Measurements from ENCODE around the gene SPC25.
A peak's percentile ranks its signal among the peaks of the same experiment; 100 is the strongest.
"Not testable (repeated sequence)": the region's sequence is repeated elsewhere in the genome, so short reads cannot be mapped to it uniquely, and the experiment has no call there.

SPC25 gene

GRCh38 chr2:168897449-168897848, 7.2 kb upstream of the SPC25 start:
- DNase-seq = no peak

- DNase-seq = no peak
Observed at GRCh38 chr2:168896783-168897182, 6.6 kb upstream of the SPC25 start.

GRCh38 chr2:168895771-168896170, 5.5 kb upstream of the SPC25 start:
- DNase-seq = no peak

- no peak for DNase-seq
Observed at GRCh38 chr2:168894720-168895119, 4.5 kb upstream of the SPC25 start.

DNA sequence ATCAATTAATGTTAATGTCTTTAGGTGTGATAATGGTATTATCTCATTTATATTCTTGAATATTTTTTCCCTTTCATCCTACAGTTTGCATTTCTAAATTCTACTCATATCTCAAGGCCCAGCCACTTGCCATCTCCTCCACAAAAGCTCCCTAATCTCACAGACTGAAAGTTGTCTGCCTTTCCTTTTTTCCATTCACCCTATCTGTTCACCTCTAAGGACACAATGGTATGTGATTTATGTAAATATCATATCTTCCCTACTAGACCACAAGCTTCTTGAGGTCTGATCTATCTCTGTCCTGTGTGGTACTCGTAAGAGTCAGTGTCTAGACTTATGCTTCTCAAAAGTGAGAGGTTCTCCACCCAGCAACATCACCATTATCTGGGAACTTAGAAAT, 3.9 kb upstream of the SPC25 start:
- no peak for DNase-seq

- DNase-seq = no peak
Observed at GRCh38 chr2:168892327-168892726, 2.1 kb upstream of the SPC25 start.

DNA sequence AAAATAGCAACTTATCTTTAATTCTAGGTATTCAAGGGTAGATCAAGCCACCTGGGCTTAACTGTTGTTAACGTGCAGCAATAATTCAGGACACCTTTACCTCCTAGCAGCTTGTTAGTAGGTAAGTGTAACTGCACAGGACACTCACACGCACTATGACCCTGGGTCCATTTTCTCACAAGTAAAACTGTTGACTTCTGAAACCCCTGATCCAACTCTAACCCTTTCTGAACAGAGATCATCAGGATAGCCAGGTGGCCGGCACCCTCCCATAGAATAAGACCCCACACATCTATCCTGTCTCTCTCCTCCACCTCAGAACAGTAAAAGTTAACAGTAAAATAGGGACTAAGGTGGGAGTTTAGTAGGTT, 610 bp downstream of the SPC25 start:
- DNase-seq = no peak

- no peak for DNase-seq
Observed at GRCh38 chr2:168884975-168885374, 5.3 kb downstream of the SPC25 start.

DNA sequence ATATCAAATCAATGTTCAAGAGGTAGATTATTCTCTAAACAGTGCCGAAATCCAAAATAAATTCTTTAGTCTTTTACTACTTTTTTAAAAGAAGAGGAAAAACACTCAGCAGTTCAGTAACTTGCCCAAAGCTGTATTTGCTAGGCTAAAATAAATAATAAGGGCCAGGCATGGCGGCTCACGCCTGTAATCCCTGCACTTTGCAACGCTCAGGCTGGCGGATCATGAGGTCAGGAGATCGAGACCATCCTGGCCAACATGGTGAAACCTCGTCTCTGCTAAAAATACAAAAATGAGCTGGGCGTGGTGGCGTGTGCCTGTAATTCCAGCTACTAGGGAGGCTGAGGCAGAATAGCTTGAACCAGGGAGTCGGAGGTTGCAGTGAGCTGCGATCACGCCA, 8.1 kb downstream of the SPC25 start:
- not testable (repeated sequence) for DNase-seq

GRCh38 chr2:168874368-168875054, 15.7 kb downstream of the SPC25 start:
- no peak for DNase-seq

DNA sequence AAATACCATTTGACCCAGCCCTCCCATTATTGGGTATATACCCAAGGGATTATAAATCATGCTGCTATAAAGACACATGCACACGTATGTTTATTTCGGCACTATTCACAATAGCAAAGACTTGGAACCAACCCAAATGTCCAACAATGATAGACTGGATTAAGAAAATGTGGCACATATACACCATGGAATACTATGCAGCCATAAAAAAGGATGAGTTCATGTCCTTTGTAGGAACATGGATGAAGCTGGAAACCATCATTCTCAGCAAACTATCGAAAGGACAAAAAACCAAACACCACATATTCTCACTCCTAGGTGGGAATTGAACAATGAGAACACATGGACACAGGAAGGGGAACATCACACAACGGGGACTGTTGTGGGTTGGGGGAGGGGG, 19.4 kb downstream of the SPC25 start:
- not testable (repeated sequence) for DNase-seq

DNA sequence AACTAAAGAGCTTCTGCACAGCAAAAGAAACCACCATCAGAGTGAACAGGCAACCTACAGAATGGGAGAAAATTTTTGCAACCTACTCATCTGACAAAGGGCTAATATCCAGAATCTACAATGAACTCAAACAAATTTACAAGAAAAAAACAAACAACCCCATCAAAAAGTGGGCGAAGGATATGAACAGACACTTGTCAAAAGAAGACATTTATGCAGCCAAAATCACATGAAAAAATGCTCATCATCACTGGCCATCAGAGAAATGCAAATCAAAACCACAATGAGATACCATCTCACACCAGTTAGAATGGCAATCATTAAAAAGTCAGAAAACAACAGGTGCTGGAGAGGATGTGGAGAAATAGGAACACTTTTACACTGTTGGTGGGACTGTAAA, 19.9 kb downstream of the SPC25 start:
- DNase-seq = not testable (repeated sequence)

GRCh38 chr2:168867164-168867563, 23.1 kb downstream of the SPC25 start:
- DNase-seq = not testable (repeated sequence)

DNA sequence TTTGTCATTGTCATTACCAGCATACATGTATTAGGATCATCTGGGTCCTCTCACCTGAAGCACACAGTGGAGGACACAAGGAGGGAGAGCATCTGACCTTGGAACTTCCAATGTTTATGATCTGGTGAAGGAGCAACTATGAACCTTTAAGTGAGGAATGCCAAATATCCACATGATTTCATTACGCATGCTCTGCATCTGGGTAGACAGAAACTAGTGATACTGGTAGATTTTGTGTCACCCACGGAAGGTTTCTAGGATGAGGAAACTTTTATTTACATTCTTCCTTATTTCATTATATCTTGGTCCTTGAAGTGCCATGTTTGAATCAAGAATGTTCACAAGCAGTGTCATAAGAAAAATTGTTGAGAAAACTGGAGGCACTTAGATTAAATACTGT, 32.1 kb downstream of the SPC25 start:
- DNase-seq = no peak

DNA sequence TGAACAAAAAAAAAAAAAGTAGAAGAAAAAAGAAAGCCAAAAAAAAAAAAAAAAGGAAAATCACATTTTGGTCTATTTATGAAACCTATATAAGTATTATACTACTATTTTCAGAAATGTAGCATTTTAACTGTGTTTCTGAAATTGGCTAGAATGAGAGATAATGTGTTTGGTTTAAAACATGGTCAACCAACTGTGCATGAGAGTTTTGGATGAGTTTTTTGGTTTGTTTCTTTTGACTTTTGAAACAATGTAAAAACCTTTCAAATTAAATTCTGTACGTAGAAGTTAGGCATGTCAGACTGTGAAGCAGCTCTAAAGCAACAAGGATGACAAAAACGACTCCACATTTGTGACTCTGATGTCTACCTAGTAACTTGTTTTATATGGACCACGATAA, 34.6 kb downstream of the SPC25 start:
- DNase-seq = no peak

DNA sequence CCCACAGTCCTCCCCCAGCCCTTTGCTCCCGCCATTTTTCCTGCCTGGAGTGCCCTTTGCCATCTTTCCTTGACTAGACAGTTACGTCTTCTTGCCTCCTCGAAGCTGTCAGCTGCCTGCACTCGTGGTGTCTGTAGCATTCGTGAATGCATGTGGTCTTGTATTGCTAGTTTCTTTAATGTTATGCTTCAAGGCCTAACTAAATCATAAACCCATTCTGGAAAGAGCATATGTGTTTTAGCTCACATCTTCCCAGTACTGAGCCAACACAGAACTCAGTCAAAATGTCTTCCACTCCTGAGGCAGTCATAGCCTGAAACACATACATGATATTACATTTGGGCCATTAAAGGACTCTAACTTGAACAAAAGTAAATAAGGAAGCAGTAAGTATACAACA, 35.6 kb downstream of the SPC25 start:
- DNase-seq = no peak

GRCh38 chr2:168853471-168853870, 36.8 kb downstream of the SPC25 start:
- DNase-seq = no peak

- DNase-seq = no peak
Observed at GRCh38 chr2:168852481-168852880, 37.7 kb downstream of the SPC25 start.

- DNase-seq = no peak
Observed at GRCh38 chr2:168851674-168852320, 38.4 kb downstream of the SPC25 start.

DNA sequence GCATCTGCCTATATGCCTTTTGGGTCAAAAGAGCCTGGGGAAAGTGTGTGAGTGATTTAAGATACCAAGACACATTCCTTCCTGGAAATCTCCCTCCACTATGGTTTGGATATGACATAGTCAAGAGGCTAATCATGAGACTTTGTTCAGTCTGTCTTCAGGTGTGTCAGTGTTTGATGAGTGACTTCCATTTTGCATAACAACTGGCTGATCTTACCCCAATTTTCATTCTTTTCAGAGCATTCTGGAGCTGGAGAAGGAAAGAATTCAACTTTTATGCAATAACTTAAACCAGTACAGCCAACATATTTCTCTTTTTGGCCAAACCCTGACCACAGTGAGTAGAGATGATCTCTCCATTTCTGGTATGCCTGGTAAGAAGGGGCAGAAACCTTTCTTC, 39.4 kb downstream of the SPC25 start:
- no peak for DNase-seq

DNA sequence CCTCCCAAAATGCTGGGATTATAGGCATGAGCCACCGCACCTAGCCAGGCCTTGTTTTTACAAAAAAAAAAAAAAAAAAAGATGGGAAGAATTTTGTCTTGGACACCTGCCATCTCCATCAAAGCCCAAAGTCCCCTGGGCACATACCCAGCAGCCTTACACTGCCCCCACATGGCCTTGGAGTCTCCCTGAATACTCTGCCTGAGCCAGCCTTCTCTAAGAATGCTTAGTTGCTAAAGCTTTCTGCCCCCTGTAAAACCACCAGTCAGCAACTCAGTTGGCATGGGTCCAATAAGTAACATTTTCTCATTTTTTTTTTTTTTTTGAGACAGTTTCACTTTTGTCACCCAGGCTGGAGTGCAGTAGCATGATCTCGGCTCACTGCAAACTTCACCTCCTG, 40.6 kb downstream of the SPC25 start:
- DNase-seq = peak in 1 of 2 experiments; percentile 10

GRCh38 chr2:168848225-168848624, 42.0 kb downstream of the SPC25 start:
- peak in 1 of 2 experiments; percentile 5 for DNase-seq

DNA sequence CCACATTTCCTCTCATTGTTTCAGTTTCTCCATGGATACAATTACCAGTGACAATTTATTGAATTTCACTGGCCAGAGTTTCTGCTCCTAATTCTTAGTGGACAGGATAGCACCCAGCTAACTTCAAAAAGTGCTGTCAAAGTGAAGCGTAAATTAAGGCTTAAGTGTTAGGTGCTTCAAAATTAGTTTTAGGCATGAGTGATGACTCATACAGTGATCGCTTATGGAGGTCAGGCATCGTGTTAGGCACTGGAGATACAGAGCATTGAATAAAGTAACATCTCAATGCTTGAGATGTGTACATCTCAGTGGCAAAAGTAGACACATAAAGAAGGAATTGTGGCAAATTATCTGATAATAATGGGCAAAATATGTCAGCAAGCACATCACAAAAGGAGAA, 47.0 kb downstream of the SPC25 start:
- no peak for DNase-seq

DNA sequence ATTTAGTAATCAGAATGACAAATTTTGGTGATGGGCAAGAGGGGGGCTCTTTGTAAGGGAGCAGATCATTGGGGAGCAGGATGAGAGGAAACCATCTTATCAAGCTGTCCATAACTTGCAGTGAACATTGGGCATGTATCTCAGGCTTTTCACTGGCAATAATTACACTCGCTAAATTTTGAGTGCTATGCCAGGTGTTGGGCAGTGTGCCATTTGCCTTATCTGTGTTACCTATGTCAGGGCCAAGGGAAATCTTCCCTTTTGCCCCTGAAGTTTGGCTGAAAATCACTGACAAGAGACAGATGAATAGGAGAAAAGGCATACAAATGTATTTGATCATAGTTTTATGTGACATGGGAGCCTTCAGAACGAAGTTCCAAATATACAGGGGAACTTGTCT, 48.8 kb downstream of the SPC25 start:
- DNase-seq = no peak

- DNase-seq = no peak
Observed at GRCh38 chr2:168835969-168836368, 54.3 kb downstream of the SPC25 start.

Data from NCI-H1930 (cell line).